Measurements from ENCODE around the gene FPR1.

FPR1 gene

GRCh38 chr19:51751655-51752054, at the start of gene FPR1:
Gene FPR1, minus strand, starts transcription at chr19:51751878. Its CDS starts 4,884 bp downstream, at chr19:51746994.
- no peak for DNase-seq (ENCODE audit: low spot score)

- no peak for DNase-seq (ENCODE audit: low spot score)
Measured at GRCh38 chr19:51800473-51801244, 49.0 kb upstream of the FPR1 start.

GRCh38 chr19:51799774-51800472, 48.2 kb upstream of the FPR1 start:
- DNase-seq (ENCODE audit: low spot score): no peak

- DNase-seq (ENCODE audit: low spot score): no peak
Measured at GRCh38 chr19:51799034-51799773, 47.5 kb upstream of the FPR1 start.

- DNase-seq (ENCODE audit: low spot score): no peak
Measured at GRCh38 chr19:51798062-51798461, 46.4 kb upstream of the FPR1 start.

GRCh38 chr19:51797480-51797879, 45.8 kb upstream of the FPR1 start:
- no peak for DNase-seq (ENCODE audit: low spot score)

GRCh38 chr19:51796195-51796679, 44.6 kb upstream of the FPR1 start:
- DNase-seq (ENCODE audit: low spot score): no peak

- no peak for DNase-seq (ENCODE audit: low spot score)
Measured at GRCh38 chr19:51794885-51795490, 43.3 kb upstream of the FPR1 start, which contains the start of gene FPR3. Gene FPR3, plus strand, starts transcription at chr19:51795157. Its CDS starts 28,592 bp downstream, at chr19:51823749.

GRCh38 chr19:51793994-51794393, 42.3 kb upstream of the FPR1 start:
- DNase-seq (ENCODE audit: low spot score): no peak

- no peak for DNase-seq (ENCODE audit: low spot score)
Measured at GRCh38 chr19:51792932-51793331, 41.3 kb upstream of the FPR1 start.

- DNase-seq (ENCODE audit: low spot score): no peak
Measured at GRCh38 chr19:51789061-51789795, 37.5 kb upstream of the FPR1 start.

GRCh38 chr19:51788029-51788428, 36.4 kb upstream of the FPR1 start:
- no peak for DNase-seq (ENCODE audit: low spot score)

- no peak for DNase-seq (ENCODE audit: low spot score)
Measured at GRCh38 chr19:51786646-51787494, 35.2 kb upstream of the FPR1 start.

GRCh38 chr19:51784922-51785690, 33.4 kb upstream of the FPR1 start:
- peak; percentile 17 for DNase-seq (ENCODE audit: low spot score)

GRCh38 chr19:51784109-51784785, 32.6 kb upstream of the FPR1 start:
- DNase-seq (ENCODE audit: low spot score): no peak

GRCh38 chr19:51783372-51783771, 31.7 kb upstream of the FPR1 start:
- DNase-seq (ENCODE audit: low spot score): peak; percentile 46

- DNase-seq (ENCODE audit: low spot score): no peak
Measured at GRCh38 chr19:51781999-51782398, 30.3 kb upstream of the FPR1 start.

GRCh38 chr19:51780270-51780669, 28.6 kb upstream of the FPR1 start:
- no peak for DNase-seq (ENCODE audit: low spot score)

GRCh38 chr19:51779703-51780102, 28.0 kb upstream of the FPR1 start:
- DNase-seq (ENCODE audit: low spot score): no peak

Data from NAMALWA (cell line).